Liver (tissue), 3 donors: Measurements from ENCODE around the gene ASH1L.

ENCODE experiments used
- HNF4G ChIP-seq: IDR thresholded peaks from 2 replicates; pipeline ENCODE4 v1.6.1; 2016; ENCODE audit warnings: antibody characterized with exemption
- NR2F2 ChIP-seq: IDR thresholded peaks from 2 replicates; pipeline ENCODE4 v1.6.1; 2016; ENCODE audit warnings: antibody characterized with exemption
- RAD21 ChIP-seq, 2 donors: IDR thresholded peaks; 2 replicates each; pipeline ENCODE4 v1.6.1; 2016; ENCODE audit warnings: antibody characterized with exemption in 2 of 2, mild to moderate bottlenecking in 2 of 2
- TF ChIP-seq, protein P1 (sequence below): IDR thresholded peaks from 2 replicates; pipeline ENCODE4 v1.6.1; 2016; ENCODE audit warnings: antibody characterized with exemption
- TF ChIP-seq, protein P2 (sequence below): fragments of 150-350 bp; IDR thresholded peaks from 2 replicates; pipeline ENCODE4 v1.5.1; 2017; ENCODE audit warnings: improper control_type of control experiment, low read depth, low read length; ENCODE audit not compliant: missing input control
- donor health status: healthy.
- donor health status: healthy.

DNA sequence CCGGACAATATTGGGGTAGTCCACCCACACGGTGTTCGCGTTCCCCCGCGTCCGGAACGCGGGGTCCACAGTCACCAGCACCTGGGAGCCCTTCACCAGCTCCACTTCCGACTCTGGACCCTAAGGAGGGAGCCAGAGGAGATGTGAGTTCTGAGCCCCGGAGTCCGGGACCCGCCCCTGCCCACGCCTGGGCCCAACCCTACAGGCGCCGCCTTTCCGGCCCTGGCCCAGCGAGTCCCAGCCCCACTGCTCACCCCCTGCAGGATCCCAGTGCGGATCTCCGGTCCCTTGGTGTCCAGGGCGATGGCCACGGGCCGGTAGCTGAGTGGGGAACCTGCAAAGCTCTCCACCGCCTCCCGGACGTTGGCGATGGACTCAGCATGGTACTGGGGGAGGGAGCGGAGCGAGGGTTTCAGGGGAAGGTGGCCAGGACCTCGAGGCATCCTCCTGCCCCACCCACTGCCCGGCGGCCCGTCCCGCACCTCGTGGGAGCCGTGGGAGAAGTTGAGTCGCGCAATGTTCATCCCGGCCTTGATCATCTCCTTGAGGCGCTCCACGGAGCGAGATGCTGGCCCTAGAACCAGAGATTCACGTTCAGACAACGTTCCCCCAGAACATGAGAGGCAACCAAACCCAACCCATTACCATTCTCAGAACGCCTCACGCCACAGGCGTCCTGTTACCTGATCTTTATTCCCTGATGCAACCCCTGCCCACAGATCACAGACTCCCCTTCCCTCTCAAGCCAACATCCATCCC lies 267.2 kb downstream of the ASH1L start:
- TF ChIP-seq HNF4G (no peak), RAD21 (IDR thresholded peaks at IDR 0.05) (no peak), NR2F2 (no peak)
- TF ChIP-seq, protein P1, sequence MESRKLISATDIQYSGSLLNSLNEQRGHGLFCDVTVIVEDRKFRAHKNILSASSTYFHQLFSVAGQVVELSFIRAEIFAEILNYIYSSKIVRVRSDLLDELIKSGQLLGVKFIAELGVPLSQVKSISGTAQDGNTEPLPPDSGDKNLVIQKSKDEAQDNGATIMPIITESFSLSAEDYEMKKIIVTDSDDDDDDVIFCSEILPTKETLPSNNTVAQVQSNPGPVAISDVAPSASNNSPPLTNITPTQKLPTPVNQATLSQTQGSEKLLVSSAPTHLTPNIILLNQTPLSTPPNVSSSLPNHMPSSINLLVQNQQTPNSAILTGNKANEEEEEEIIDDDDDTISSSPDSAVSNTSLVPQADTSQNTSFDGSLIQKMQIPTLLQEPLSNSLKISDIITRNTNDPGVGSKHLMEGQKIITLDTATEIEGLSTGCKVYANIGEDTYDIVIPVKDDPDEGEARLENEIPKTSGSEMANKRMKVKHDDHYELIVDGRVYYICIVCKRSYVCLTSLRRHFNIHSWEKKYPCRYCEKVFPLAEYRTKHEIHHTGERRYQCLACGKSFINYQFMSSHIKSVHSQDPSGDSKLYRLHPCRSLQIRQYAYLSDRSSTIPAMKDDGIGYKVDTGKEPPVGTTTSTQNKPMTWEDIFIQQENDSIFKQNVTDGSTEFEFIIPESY: no peak
- TF ChIP-seq, protein P2, sequence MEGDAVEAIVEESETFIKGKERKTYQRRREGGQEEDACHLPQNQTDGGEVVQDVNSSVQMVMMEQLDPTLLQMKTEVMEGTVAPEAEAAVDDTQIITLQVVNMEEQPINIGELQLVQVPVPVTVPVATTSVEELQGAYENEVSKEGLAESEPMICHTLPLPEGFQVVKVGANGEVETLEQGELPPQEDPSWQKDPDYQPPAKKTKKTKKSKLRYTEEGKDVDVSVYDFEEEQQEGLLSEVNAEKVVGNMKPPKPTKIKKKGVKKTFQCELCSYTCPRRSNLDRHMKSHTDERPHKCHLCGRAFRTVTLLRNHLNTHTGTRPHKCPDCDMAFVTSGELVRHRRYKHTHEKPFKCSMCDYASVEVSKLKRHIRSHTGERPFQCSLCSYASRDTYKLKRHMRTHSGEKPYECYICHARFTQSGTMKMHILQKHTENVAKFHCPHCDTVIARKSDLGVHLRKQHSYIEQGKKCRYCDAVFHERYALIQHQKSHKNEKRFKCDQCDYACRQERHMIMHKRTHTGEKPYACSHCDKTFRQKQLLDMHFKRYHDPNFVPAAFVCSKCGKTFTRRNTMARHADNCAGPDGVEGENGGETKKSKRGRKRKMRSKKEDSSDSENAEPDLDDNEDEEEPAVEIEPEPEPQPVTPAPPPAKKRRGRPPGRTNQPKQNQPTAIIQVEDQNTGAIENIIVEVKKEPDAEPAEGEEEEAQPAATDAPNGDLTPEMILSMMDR: no peak
